ENCODE measurements around the gene OLFM1.

The OLFM1 gene

GRCh38 chr9:135043345-135043744 is 44.1 kb upstream of the OLFM1 start:
- Mint-ChIP-seq H3K4me1 (no peaks in the 10 kb centered on the region), H3K27ac (no peak overlapping the region)

GRCh38 chr9:135045264-135045927 is 42.1 kb upstream of the OLFM1 start:
- no peaks in the 10 kb centered on the region for H3K36me3 Mint-ChIP-seq (ENCODE audit: low read depth)

More at GRCh38 chr9:135043345-135043744, 44.1 kb upstream of the OLFM1 start:
- no peak overlapping the region for H3K4me3 Mint-ChIP-seq
- H3K9me3 Mint-ChIP-seq: no peaks in the 10 kb centered on the region
- TF ChIP-seq CTCF (IDR thresholded peaks at IDR 0.05; ENCODE audit: unreplicated experiment in 3 of 3): no peak
- no peaks in the 10 kb centered on the region for H3K36me3 Mint-ChIP-seq (ENCODE audit: low read depth)
- H3K27me3 Mint-ChIP-seq (ENCODE audit: low read depth): peaks cover 34% of the 10 kb centered on the region

GRCh38 chr9:135045928-135046738 is 41.3 kb upstream of the OLFM1 start:
- no peak overlapping the region for H3K4me3 Mint-ChIP-seq
- peaks cover 46% of the 10 kb centered on the region for H3K27me3 Mint-ChIP-seq (ENCODE audit: low read depth)
- H3K36me3 Mint-ChIP-seq (ENCODE audit: low read depth): no peaks in the 10 kb centered on the region
- H3K4me1 Mint-ChIP-seq: no peaks in the 10 kb centered on the region
- H3K9me3 Mint-ChIP-seq: no peaks in the 10 kb centered on the region
- no peak overlapping the region for H3K27ac Mint-ChIP-seq
- no peak for TF ChIP-seq CTCF (IDR thresholded peaks at IDR 0.05; ENCODE audit: unreplicated experiment in 3 of 3)

More at GRCh38 chr9:135045264-135045927, 42.1 kb upstream of the OLFM1 start:
- no peaks in the 10 kb centered on the region for H3K4me1 Mint-ChIP-seq
- no peak overlapping the region for H3K4me3 Mint-ChIP-seq
- no peak for TF ChIP-seq CTCF (IDR thresholded peaks at IDR 0.05; ENCODE audit: unreplicated experiment in 3 of 3)
- H3K9me3 Mint-ChIP-seq: no peaks in the 10 kb centered on the region
- H3K27me3 Mint-ChIP-seq (ENCODE audit: low read depth): peaks cover 43% of the 10 kb centered on the region
- H3K27ac Mint-ChIP-seq: no peak overlapping the region

GRCh38 chr9:135046739-135047350 is 40.6 kb upstream of the OLFM1 start:
- H3K9me3 Mint-ChIP-seq: no peaks in the 10 kb centered on the region
- no peaks in the 10 kb centered on the region for H3K4me1 Mint-ChIP-seq
- H3K4me3 Mint-ChIP-seq: no peak overlapping the region
- H3K27ac Mint-ChIP-seq: no peak overlapping the region
- H3K27me3 Mint-ChIP-seq (ENCODE audit: low read depth): peaks cover 50% of the 10 kb centered on the region
- TF ChIP-seq CTCF (IDR thresholded peaks at IDR 0.05; ENCODE audit: unreplicated experiment in 3 of 3): no peak
- H3K36me3 Mint-ChIP-seq (ENCODE audit: low read depth): no peaks in the 10 kb centered on the region

- no peaks in the 10 kb centered on the region for H3K36me3 Mint-ChIP-seq (ENCODE audit: low read depth)
- peaks cover 51% of the 10 kb centered on the region for H3K27me3 Mint-ChIP-seq (ENCODE audit: low read depth)
- H3K4me3 Mint-ChIP-seq: no peak overlapping the region
- no peak for TF ChIP-seq CTCF (IDR thresholded peaks at IDR 0.05; ENCODE audit: unreplicated experiment in 3 of 3)
- H3K4me1 Mint-ChIP-seq: no peaks in the 10 kb centered on the region
- peaks cover 3% of the 10 kb centered on the region for H3K9me3 Mint-ChIP-seq
- no peak overlapping the region for H3K27ac Mint-ChIP-seq
Measured at GRCh38 chr9:135047521-135047920, 39.9 kb upstream of the OLFM1 start.

Measured in nephron (organoid).